GM19467 (cell line): ENCODE results near the gene ERCC6.

ENCODE experiments used
- ATAC-seq: cut with Tn5 transposase; IDR thresholded peaks from one replicate; pipeline ENCODE4 v1.9.1; 2021; ENCODE audit warnings: mild to moderate bottlenecking, moderate library complexity; ENCODE audit not compliant: unreplicated experiment

Gene ERCC6

GRCh38 chr10:49538381-49539319 is at the start of gene ERCC6:
ERCC6 (minus strand) TSS chr10:49539121.
- peak; percentile 83 for ATAC-seq

- no peak for ATAC-seq
Observed at GRCh38 chr10:49587981-49588380, 49.1 kb upstream of the ERCC6 start.

GRCh38 chr10:49585387-49585786 is 46.5 kb upstream of the ERCC6 start:
- no peak for ATAC-seq

- no peak for ATAC-seq
Observed at GRCh38 chr10:49579621-49580020, 40.7 kb upstream of the ERCC6 start.

GRCh38 chr10:49578392-49578791 is 39.5 kb upstream of the ERCC6 start:
- ATAC-seq, result no peak

- ATAC-seq, result no peak
Observed at GRCh38 chr10:49577182-49577925, 38.4 kb upstream of the ERCC6 start.

GRCh38 chr10:49575489-49576072 is 36.7 kb upstream of the ERCC6 start:
- ATAC-seq, result no peak

- no peak for ATAC-seq
Observed at GRCh38 chr10:49572594-49573114, 33.7 kb upstream of the ERCC6 start.

GRCh38 chr10:49571388-49571787 is 32.5 kb upstream of the ERCC6 start:
- no peak for ATAC-seq

- ATAC-seq, result no peak
Observed at GRCh38 chr10:49569031-49569631, 30.2 kb upstream of the ERCC6 start.

- no peak for ATAC-seq
Observed at GRCh38 chr10:49568235-49568634, 29.3 kb upstream of the ERCC6 start.

GRCh38 chr10:49567810-49568209 is 28.9 kb upstream of the ERCC6 start:
- ATAC-seq, result no peak

- no peak for ATAC-seq
Observed at GRCh38 chr10:49564461-49565009, 25.6 kb upstream of the ERCC6 start.

- ATAC-seq, result no peak
Observed at GRCh38 chr10:49562893-49563292, 24.0 kb upstream of the ERCC6 start.

GRCh38 chr10:49560526-49560925 is 21.6 kb upstream of the ERCC6 start:
- no peak for ATAC-seq

GRCh38 chr10:49559476-49559875 is 20.6 kb upstream of the ERCC6 start:
- ATAC-seq, result no peak

- no peak for ATAC-seq
Observed at GRCh38 chr10:49558190-49558589, 19.3 kb upstream of the ERCC6 start.

GRCh38 chr10:49557681-49558080 is 18.8 kb upstream of the ERCC6 start:
- ATAC-seq, result no peak

GRCh38 chr10:49556723-49557122 is 17.8 kb upstream of the ERCC6 start:
- ATAC-seq, result no peak

GRCh38 chr10:49552277-49552676 is 13.4 kb upstream of the ERCC6 start:
- ATAC-seq, result no peak

GRCh38 chr10:49550563-49550962 is 11.6 kb upstream of the ERCC6 start:
- ATAC-seq, result no peak
